Inferior parietal cortex (tissue), 1 donor: ENCODE measurements around the gene TENT4A.
"Not testable (repeated sequence)": the region's sequence is repeated elsewhere in the genome, so short reads cannot be mapped to it uniquely, and the experiment has no call there.

Experiments used
- DNase-seq: peaks from one replicate; pipeline ENCODE4 v3.0.0-alpha.2; 2016; ENCODE audit errors: extremely low spot score

Gene TENT4A

GRCh38 chr5:6770826-6771607 lies 57.8 kb downstream of the TENT4A start:
- no peak for DNase-seq

- DNase-seq, result peak; percentile 24
Observed at GRCh38 chr5:6772886-6773285, 59.7 kb downstream of the TENT4A start.

DNA sequence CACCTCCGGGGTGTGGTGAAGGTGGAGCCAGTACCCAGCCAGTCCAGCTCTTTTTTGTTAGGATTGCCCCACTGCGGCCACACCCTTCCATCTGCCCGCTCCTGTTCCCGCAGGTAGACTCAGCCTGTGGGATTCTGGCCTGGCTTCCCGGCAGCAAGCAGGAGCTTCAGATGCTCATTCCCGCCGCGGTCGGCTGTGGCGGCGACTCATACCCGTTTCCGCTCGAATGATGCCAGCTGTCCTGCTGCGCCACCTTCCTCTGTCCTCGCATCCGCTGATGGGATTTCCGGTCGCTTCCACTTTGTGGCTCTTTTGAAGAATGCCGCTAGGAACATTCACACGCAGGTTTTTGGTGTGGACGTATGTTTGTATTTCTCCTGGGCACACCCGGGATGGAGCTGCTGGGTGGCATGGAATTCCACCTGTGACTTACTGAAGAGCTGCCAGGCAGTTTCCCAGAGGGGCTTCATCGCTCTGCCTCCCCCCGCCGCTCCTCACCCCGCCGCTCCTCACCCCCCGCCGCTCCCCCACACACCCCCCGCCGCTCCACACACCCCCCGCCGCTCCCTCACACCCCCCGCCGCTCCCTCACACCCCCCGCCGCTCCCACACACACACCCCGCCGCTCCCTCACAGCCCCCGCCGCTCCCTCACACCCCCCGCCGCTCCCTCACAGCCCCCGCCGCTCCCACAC lies 60.3 kb downstream of the TENT4A start:
- DNase-seq, result no peak

- DNase-seq, result not testable (repeated sequence)
Observed at GRCh38 chr5:6774207-6774606, 61.0 kb downstream of the TENT4A start.

DNA sequence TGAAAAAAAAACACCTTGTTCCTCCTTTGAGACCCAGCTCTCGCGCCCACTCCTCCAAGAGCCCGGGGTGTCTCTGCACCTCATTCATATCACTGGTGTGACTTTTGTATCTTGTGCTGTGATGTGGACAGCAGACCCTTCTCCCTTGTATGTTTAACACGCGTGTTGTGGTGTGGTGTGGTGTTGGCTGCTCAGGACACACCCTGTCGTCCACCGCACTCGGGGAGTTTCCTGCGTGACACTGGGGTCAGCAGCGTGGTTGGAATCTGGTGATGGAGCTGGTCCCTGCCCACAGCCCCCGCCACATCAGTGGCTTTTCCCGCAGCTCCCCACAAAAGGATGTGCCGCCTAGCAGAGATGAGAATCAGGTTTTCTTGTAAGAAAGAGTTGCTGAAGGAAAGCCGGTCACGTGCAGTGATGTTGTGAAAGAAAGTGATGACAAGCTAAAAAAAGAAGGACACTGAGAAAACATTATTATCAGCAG lies 61.5 kb downstream of the TENT4A start:
- no peak for DNase-seq

DNA sequence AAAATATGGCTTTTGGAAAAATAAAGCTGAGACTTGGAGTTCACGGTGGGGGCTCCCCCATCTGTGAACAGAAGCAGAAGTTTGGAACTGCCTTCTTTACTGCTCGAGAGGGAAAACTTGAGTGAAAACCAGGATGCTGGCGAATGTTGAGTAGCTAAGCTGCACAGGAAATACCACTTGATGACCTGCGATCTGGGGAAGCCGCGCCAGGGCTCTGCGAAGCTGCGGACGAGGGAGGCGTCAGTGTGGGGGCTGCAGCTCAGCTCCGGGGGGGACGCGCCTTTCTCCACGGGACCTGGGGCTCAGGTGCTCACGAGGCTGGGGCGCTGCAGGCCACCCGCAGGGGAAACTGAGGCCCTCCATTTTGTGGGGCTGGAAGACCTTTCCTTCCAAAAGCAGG lies 62.3 kb downstream of the TENT4A start:
- DNase-seq, result no peak

DNA sequence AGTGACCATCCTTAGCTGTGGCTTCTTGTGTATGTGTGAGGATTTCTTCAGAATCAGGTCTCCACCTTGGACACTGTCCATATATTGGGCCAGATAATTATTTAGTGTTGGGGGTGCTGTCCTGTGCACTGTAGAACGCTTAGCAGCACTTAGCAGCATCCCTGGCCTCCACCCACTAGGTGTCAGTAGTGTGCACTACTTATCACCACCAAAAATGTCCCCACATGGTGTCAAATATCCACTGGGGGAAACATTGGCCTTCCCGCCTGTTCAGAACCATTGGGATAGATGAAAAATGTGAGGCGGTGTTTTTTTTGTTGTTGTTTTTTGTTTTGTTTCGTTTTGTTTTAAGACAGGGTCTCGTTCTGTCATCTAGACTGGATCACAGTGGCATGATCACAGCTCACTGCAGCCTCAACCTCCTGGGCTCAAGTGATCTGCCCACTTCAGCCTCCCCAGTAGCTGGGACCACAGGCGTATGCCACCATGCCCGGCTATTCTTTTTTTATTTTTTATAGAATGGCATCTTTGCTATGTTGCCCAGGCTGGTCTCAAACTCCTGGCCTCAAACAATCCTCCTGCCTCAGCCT lies 67.7 kb downstream of the TENT4A start:
- no peak for DNase-seq

DNA sequence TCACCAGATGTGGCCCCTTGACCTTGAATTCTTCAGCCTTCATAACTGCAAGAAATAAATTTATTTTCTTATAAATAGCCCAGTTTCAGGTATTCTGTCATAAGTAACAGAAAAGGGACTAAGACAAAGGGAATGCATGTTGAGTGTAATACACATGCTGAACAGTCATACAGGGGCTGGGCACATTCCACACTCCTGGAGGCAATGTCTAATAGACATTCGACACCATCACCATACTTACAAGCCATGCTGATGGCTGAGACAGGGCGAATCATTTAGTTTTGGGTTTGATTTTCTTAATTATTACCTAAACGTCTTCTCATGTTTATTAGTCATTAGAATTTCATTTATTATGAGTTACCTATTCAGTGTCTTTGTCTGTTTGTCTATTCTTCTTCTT lies 68.5 kb downstream of the TENT4A start:
- no peak for DNase-seq

GRCh38 chr5:6783787-6784186 lies 70.6 kb downstream of the TENT4A start:
- DNase-seq, result no peak

DNA sequence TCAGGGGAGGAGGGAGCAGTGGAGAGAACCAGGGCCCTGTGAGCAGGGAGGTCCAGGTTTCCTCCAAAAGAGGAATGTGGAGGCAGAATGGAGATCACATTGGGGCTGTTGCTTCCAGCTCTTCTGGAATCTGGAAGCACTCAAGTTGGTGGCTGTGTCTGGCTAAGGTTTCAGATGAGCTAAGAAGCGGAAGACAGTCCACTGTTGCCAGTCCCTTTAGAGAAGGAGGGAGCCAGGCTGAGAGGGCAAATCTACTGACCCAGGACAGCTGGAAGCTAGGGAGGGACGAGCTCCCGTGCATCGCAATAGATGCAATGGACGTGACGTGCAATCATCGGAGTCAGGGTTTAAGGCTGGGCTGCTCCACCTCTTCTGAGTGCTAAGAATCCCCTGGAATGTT lies 71.2 kb downstream of the TENT4A start:
- DNase-seq, result no peak

DNA sequence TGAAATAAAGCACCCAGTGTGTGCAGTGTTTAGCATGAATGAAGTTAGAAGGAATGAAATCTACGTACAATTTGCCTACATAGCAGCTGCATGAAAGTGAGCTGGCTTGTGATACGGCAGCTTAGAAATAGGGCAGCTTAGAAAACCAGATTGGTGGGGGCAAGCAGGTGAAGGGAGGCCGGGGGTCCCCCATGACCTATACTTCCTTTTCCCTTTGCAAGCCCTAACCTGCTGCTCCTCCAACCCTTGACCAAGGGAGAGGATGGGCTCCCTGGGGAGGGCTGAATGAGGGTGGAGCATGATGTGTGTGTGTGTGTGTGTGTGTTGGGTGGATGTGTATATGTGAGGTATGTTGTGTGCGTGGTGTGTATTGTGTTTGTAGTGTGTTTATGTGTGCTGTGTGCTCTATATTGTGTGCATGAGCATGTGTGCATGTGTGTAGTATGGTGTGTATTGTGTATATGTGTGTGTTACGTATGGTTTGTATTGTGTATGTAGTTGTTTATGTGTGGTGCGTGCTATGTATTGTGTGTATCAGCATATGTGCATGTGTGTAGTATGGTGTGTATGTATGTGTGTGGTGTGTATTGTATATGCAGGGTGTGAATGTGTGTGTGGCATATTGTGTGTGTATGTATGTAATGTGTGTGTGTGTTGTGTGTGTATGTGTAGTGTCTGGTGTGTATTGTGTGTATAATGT lies 72.1 kb downstream of the TENT4A start:
- DNase-seq, result no peak

GRCh38 chr5:6785861-6786180 lies 72.6 kb downstream of the TENT4A start:
- no peak for DNase-seq

GRCh38 chr5:6786786-6787495 lies 73.7 kb downstream of the TENT4A start:
- DNase-seq, result no peak

- no peak for DNase-seq
Observed at GRCh38 chr5:6787941-6788340, 74.7 kb downstream of the TENT4A start.

GRCh38 chr5:6788439-6788838 lies 75.2 kb downstream of the TENT4A start:
- DNase-seq, result no peak

DNA sequence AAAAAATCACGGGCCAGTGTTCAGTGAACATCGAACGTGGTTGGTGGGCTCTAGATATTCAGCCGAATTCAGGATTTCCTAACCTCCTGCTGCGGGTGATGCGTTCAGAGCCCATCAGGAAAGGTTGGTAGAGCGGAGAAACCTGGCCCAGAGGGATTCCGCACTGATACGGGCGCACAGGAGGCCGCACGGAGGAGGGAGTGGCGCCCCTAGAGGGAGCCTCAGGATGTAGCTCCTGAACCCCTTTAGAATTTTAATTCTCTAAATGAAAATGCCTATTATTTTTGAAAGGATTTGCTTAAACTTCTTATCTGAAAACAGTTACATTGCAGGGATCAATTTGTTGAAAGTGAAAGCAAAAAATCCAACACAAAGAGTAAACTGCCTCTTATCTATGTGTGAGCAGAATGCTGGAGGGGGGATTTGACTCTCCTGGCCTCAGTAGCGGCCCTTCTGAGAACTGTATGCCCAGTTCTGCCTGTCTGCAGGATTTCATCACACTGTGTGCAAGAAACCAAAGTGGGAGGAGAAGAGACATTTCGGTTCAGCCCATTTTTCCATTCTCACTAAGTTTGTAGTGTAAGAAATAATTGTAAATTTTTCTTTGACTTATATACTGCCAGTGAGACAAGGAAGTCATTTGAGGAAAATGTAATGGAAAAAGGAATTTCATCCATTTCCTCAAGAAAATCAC lies 75.9 kb downstream of the TENT4A start:
- DNase-seq, result no peak

GRCh38 chr5:6790346-6790865 lies 77.2 kb downstream of the TENT4A start:
- no peak for DNase-seq

GRCh38 chr5:6791031-6791430 lies 77.8 kb downstream of the TENT4A start:
- no peak for DNase-seq

DNA sequence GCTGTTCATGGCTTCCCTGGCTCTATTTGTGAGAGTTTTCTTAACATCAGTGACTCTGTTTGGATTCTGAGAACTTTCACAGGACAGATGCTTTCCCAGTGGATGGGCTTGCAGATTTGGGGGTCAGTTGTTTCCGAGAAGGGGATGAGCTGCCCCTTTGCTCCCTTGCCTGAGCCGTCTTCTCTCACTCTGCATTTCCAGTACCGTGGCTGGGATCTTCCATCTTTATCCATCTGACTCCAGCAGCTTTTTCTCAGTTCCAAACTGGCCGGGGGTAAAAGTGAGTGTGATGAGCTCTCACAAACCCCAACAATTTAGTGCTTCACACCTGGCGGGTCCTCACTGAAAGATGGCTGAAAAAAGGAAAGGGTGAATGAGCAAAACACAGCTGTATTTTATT lies 79.1 kb downstream of the TENT4A start:
- no peak for DNase-seq

- peak; percentile 40 for DNase-seq
Observed at GRCh38 chr5:6792911-6793471, 79.8 kb downstream of the TENT4A start.

- no peak for DNase-seq
Observed at GRCh38 chr5:6801236-6801635, 88.0 kb downstream of the TENT4A start.
